A549 (cell line): ENCODE data around the gene LY6G5C. TPM values are rescaled to one million over a fixed set of nuclear protein-coding genes. Genes with fewer than 3 reads are reported as not detected.

ENCODE experiments used
- ATAC-seq, 2 experiments: fragments of 200-7000 bp in 1 of 2; fragments of >200 bp in 1 of 2; cut with Nextera tagmentation in 1 of 2; cut with Tn5 transposase in 1 of 2; 3 replicates each; pipeline versions ENCODE4 v1.8.0 to v1.9.1; 2018 to 2020; ENCODE audit warnings: mild to moderate bottlenecking in 1 of 2, moderate library complexity in 1 of 2
- CTCF ChIA-PET: fragments of 300-600 bp; sonication (Branson Sonifier 250); formaldehyde crosslinking; extraction: SDS; loops from one replicate; lab custom pipeline; 2021; ENCODE audit warnings: antibody characterized with exemption, inconsistent platforms; lab: Yijun Ruan, JAX
- POLR2A ChIA-PET: fragments of 350-600 bp; formaldehyde crosslinking; extraction: SDS; loops from one replicate; lab custom pipeline; 2021; ENCODE audit warnings: antibody characterized with exemption, inconsistent platforms; lab: Yijun Ruan, JAX
- DNase-seq, 2 experiments: peaks; one replicate each; pipeline versions ENCODE4 v3.0.0 to v3.0.0-alpha.2; 2011 to 2016; ENCODE audit warnings: low read depth in 1 of 2, low spot score in 1 of 2
- FAIRE-seq: peaks from 2 replicates; lab custom pipeline; 2011; peaks lifted over from hg19 to GRCh38; lab: Jason Lieb, UNC
- H3K27ac ChIP-seq, 2 experiments: fragments of >200 bp; sonication (Bioruptor Twin); formaldehyde crosslinking; 3 replicates each; pipeline ENCODE4 v1.5.1; 2016 to 2017
- H3K4me1 ChIP-seq: fragments of >200 bp; sonication (Bioruptor Twin); formaldehyde crosslinking; 3 replicates; pipeline ENCODE4 v1.6.1; 2016
- H3K4me2 ChIP-seq: fragments of >200 bp; sonication (Bioruptor Twin); formaldehyde crosslinking; 3 replicates; pipeline ENCODE4 v1.6.1; 2016
- H3K4me3 ChIP-seq: fragments of >200 bp; sonication (Bioruptor Twin); formaldehyde crosslinking; 3 replicates; pipeline ENCODE4 v1.5.1; 2016
- H3K9me3 ChIP-seq: fragments of >200 bp; sonication (Bioruptor Twin); formaldehyde crosslinking; 3 replicates; pipeline ENCODE4 v1.6.1; 2016
- BCL3 ChIP-seq: fragments of >200 bp; sonication (Bioruptor Twin); formaldehyde crosslinking; IDR thresholded peaks from 3 replicates; pipeline ENCODE4 v1.6.1; 2016
- BHLHE40 ChIP-seq: IDR thresholded peaks from 2 replicates; pipeline ENCODE4 v1.6.1; 2012; ENCODE audit warnings: low read depth, low read length, inconsistent platforms
- CEBPB ChIP-seq, 2 experiments: fragments of >200 bp in 1 of 2; sonication (Bioruptor Twin) in 1 of 2; formaldehyde crosslinking in 1 of 2; IDR thresholded peaks; 2 replicates each; pipeline ENCODE4 v1.6.1; 2012 to 2016
- FOSB ChIP-seq: fragments of 250-450 bp; sonication (Bioruptor Pico); IDR thresholded peaks from 2 replicates; pipeline ENCODE4 v1.5.0; 2020; ENCODE audit warnings: mild to moderate bottlenecking, moderate library complexity
- JUN ChIP-seq, 2 experiments: fragments of >200 bp; sonication (Bioruptor Twin); formaldehyde crosslinking; IDR thresholded peaks; 2 replicates in 1 of 2; 3 replicates in 1 of 2; pipeline ENCODE4 v1.6.1; 2016 to 2017
- MAFK ChIP-seq: fragments of 450-650 bp; IDR thresholded peaks from 2 replicates; pipeline ENCODE4 v1.6.1; 2014; ENCODE audit not compliant: partially characterized antibody
- PHF8 ChIP-seq: fragments of 200-600 bp; sonication (generic); IDR thresholded peaks from 2 replicates; pipeline ENCODE4 v1.6.1; 2016; ENCODE audit warnings: low read depth, mild to moderate bottlenecking, antibody characterized with exemption, moderate library complexity, borderline replicate concordance
- POLR2A ChIP-seq: IDR thresholded peaks from 2 replicates; pipeline ENCODE4 v1.6.1; 2012; ENCODE audit warnings: mild to moderate bottlenecking, low read length
- REST ChIP-seq: fragments of 200-600 bp; sonication (generic); IDR thresholded peaks from 2 replicates; pipeline ENCODE4 v1.6.1; 2016; ENCODE audit warnings: antibody characterized with exemption, mild to moderate bottlenecking, moderate library complexity
- RFX5 ChIP-seq: fragments of 450-650 bp; IDR thresholded peaks from 2 replicates; pipeline ENCODE4 v1.7.1; 2014; ENCODE audit warnings: antibody characterized with exemption, mild to moderate bottlenecking, moderate library complexity
- SMC3 ChIP-seq: fragments of >200 bp; sonication (Bioruptor Twin); formaldehyde crosslinking; IDR thresholded peaks from 3 replicates; pipeline ENCODE4 v1.6.1; 2018; ENCODE audit warnings: inconsistent platforms
- TFCP2L1 ChIP-seq: fragments of 250-450 bp; sonication (Bioruptor Pico); IDR thresholded peaks from 2 replicates; pipeline ENCODE4 v1.5.0; 2021; ENCODE audit warnings: mild to moderate bottlenecking
- ZFP36 ChIP-seq: fragments of 450-650 bp; IDR thresholded peaks from 2 replicates; pipeline ENCODE4 v1.6.1; 2014; ENCODE audit warnings: borderline replicate concordance; ENCODE audit not compliant: partially characterized antibody
- WGBS: methylation state at CpG from one replicate; pipeline ENCODE4 v1.1.6; 2017; ENCODE audit errors: missing lambda C conversion rate; 5-methylcytosine and 5-hydroxymethylcytosine counted together
- polyA plus RNA-seq, 4 experiments: library from polyadenylated mRNA; depleted of rRNA in 3 of 4; stranded (reverse); fragments of >200 nt; fragmentation: RNase III in 1 of 4; extraction: RNeasy Plus Mini Kit Qiagen cat#74134 plus additional on column Dnase treatment in 1 of 4; gene quantifications; 2 replicates in 3 of 4; 3 replicates in 1 of 4; pipeline ENCODE4 v1.2.3, GENCODE V29; 2011 to 2017
- TF ChIP-seq, protein P1 (sequence below): fragments of 450-650 bp; IDR thresholded peaks from 2 replicates; pipeline ENCODE4 v1.6.1; 2014; ENCODE audit warnings: antibody characterized with exemption
- TF ChIP-seq, protein P2 (sequence below): IDR thresholded peaks from 2 replicates; pipeline ENCODE4 v1.6.1; 2012
- TF ChIP-seq, protein P3 (sequence below): IDR thresholded peaks from 2 replicates; pipeline ENCODE4 v1.6.1; 2012; ENCODE audit warnings: low read depth, borderline replicate concordance

The LY6G5C gene
- polyA plus RNA-seq, 2 of the 4 experiments (the other 2 are of a cell fraction), result 1.2 to 1.6 TPM

- H3K9me3 ChIP-seq, result no peaks in the 10 kb centered on the region
- TF ChIP-seq RFX5 (no peak), SMC3 (no peak)
- FAIRE-seq (no peak), DNase-seq (no peak), ATAC-seq (no peak)
- H3K4me1 ChIP-seq, result peaks cover 19% of the 10 kb centered on the region
- ChIA-PET POLR2A (no interaction called here), CTCF (no interaction called here)
- peak overlapping the region; percentile 94 for H3K4me2 ChIP-seq
- WGBS, result 1% methylated on average over 11 of the region's 15 CpGs
- H3K27ac ChIP-seq, result peak overlapping the region; percentile 90 to 97
- peak overlapping the region; percentile 83 for H3K4me3 ChIP-seq
Measured at GRCh38 chr6:31666337-31666965, 14.4 kb downstream of the LY6G5C start.

GRCh38 chr6:31665501-31666336 is 15.1 kb downstream of the LY6G5C start, which contains the start of gene CSNK2B:
TSS of gene CSNK2B (plus strand) at chr6:31666080. CDS start at chr6:31666832, 752 bp downstream.
- ChIA-PET POLR2A (interaction anchor here (0.5 to 2.5 kb wide), 5 partner anchors 11 to 162 kb away, joined by 3 to 14 read pairs (median 6); partner anchors contain the start of genes BAG6, HSPA1B and VWA7), CTCF (no interaction called here)
- ATAC-seq (peak; percentile 88 to 91), DNase-seq (peak; percentile 94 to 96), FAIRE-seq (no peak)
- Histone ChIP-seq H3K4me3 (peak within 1 kb of the TSS; percentile 83), H3K4me1 (peaks cover 24% of the 10 kb centered on the region), H3K27ac (peak within 1 kb of the TSS; percentile 90 to 97), H3K9me3 (no peaks in the 10 kb centered on the region), H3K4me2 (peak within 1 kb of the TSS; percentile 94)
- under 1% methylated on average over 25 of the region's 63 CpGs for WGBS
- TF ChIP-seq MAFK (no peak), JUN (IDR thresholded peaks at IDR 0.05) (peak in 1 of 2 experiments; percentile 68; a peak in 3 of 5 replicates), POLR2A (peak; percentile 49), ZFP36 (no peak), PHF8 (peak; percentile 53), BCL3 (0 out of 3 replicates have a peak, but pooled peaks have one; percentile 41)
- TF ChIP-seq, protein P1, sequence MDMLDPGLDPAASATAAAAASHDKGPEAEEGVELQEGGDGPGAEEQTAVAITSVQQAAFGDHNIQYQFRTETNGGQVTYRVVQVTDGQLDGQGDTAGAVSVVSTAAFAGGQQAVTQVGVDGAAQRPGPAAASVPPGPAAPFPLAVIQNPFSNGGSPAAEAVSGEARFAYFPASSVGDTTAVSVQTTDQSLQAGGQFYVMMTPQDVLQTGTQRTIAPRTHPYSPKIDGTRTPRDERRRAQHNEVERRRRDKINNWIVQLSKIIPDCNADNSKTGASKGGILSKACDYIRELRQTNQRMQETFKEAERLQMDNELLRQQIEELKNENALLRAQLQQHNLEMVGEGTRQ, result peak; percentile 46; the same call in 1 of the 2 replicates
- TF ChIP-seq, protein P2, sequence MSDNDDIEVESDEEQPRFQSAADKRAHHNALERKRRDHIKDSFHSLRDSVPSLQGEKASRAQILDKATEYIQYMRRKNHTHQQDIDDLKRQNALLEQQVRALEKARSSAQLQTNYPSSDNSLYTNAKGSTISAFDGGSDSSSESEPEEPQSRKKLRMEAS, result peak; percentile 44; the same call in 1 of the 2 replicates

GRCh38 chr6:31664790-31665500 is 15.9 kb downstream of the LY6G5C start, which contains the start of gene GPANK1:
TSS of gene GPANK1 (minus strand) at chr6:31664997. CDS start at chr6:31664478, 519 bp downstream.
- peak within 1 kb of the TSS; percentile 94 for H3K4me2 ChIP-seq
- no peaks in the 10 kb centered on the region for H3K9me3 ChIP-seq
- H3K4me1 ChIP-seq, result peaks cover 24% of the 10 kb centered on the region
- TF ChIP-seq, protein P3, sequence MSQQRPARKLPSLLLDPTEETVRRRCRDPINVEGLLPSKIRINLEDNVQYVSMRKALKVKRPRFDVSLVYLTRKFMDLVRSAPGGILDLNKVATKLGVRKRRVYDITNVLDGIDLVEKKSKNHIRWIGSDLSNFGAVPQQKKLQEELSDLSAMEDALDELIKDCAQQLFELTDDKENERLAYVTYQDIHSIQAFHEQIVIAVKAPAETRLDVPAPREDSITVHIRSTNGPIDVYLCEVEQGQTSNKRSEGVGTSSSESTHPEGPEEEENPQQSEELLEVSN, result peak; percentile 80
- TF ChIP-seq CEBPB (IDR thresholded peaks at IDR 0.05), result 0 out of 4 replicates have a peak, but pooled peaks of 1 of the 2 experiments have one; percentile 4
- 0 out of 2 replicates have a peak, but pooled peaks have one; percentile 17 for TF ChIP-seq TFCP2L1
- TF ChIP-seq FOSB (CRISPR knock-in tag), result 0 out of 2 replicates have a peak, but pooled peaks have one; percentile 25
- no peak for TF ChIP-seq BHLHE40
- TF ChIP-seq REST, result no peak
- 0 out of 2 replicates have a peak, but pooled peaks have one; percentile 8 for TF ChIP-seq PHF8
- TF ChIP-seq, protein P2, result peak; percentile 79
- 0 out of 5 replicates have a peak, but pooled peaks of 1 of the 2 experiments have one; percentile 8 for TF ChIP-seq JUN (IDR thresholded peaks at IDR 0.05)
- TF ChIP-seq POLR2A, result no peak
- peak within 1 kb of the TSS; percentile 83 for H3K4me3 ChIP-seq
- ChIA-PET CTCF (interaction anchor here (1.6 kb wide), 1 partner anchor 166 kb away, joined by 4 read pairs; no protein-coding TSS in a partner anchor), POLR2A (interaction anchor here (0.5 to 2.5 kb wide), 7 partner anchors 11 to 230 kb away, joined by 3 to 14 read pairs (median 6); partner anchors contain the start of genes BAG6, HSPA1A, HSPA1B and HSPA1L)
- WGBS, result 2% methylated on average over 27 of the region's 39 CpGs
- FAIRE-seq, result no peak
- peak; percentile 65 to 70 for ATAC-seq
- peak; percentile 69 to 94 for DNase-seq
- peak within 1 kb of the TSS; percentile 90 to 97 for H3K27ac ChIP-seq
